Measurements from ENCODE around the gene BCL2A1.
"Not testable (repeated sequence)": the region's sequence is repeated elsewhere in the genome, so short reads cannot be mapped to it uniquely, and the experiment has no call there.

DNA sequence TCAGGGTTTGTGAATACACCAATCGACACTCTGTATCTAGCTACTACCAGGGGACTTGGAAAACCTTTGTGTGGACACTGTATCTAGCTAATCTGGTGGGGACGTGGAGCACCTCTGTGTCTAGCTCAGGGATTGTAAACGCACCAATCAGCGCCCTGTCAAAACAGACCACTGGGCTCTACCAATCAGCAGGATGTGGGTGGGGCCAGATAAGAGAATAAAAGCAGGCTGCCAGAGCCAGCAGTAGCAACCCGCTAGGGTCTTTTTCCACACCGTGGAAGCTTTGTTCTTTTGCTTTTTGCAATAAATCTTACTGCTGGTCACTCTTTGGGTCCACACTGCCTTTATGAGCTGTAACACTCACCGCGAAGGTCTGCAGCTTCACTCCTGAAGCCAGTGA, 46.1 kb upstream of the BCL2A1 start:
- TF ChIP-seq, protein P1, sequence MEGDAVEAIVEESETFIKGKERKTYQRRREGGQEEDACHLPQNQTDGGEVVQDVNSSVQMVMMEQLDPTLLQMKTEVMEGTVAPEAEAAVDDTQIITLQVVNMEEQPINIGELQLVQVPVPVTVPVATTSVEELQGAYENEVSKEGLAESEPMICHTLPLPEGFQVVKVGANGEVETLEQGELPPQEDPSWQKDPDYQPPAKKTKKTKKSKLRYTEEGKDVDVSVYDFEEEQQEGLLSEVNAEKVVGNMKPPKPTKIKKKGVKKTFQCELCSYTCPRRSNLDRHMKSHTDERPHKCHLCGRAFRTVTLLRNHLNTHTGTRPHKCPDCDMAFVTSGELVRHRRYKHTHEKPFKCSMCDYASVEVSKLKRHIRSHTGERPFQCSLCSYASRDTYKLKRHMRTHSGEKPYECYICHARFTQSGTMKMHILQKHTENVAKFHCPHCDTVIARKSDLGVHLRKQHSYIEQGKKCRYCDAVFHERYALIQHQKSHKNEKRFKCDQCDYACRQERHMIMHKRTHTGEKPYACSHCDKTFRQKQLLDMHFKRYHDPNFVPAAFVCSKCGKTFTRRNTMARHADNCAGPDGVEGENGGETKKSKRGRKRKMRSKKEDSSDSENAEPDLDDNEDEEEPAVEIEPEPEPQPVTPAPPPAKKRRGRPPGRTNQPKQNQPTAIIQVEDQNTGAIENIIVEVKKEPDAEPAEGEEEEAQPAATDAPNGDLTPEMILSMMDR (IDR thresholded peaks at IDR 0.05; ENCODE audit: low read depth, low read length) = not testable (repeated sequence)
- not testable (repeated sequence) for TF ChIP-seq EZH2phosphoT487 (IDR thresholded peaks at IDR 0.05; ENCODE audit: low read depth)
